NOMO-1 treated with DMSO at 0.1 percent for 48 hours (cell line): ENCODE measurements around the gene HACL1.
A peak's percentile ranks its signal among the peaks of the same experiment; 100 is the strongest.
"Not testable (repeated sequence)": the region's sequence is repeated elsewhere in the genome, so short reads cannot be mapped to it uniquely, and the experiment has no call there.

Experiments used
- DNase-seq: peaks from one replicate; lab custom pipeline; 2025; ENCODE audit not compliant: unreplicated experiment; lab: John Stamatoyannopoulos, UW

HACL1 gene

GRCh38 chr3:15630646-15631350 is 29.4 kb upstream of the HACL1 start:
- no peak for DNase-seq

- DNase-seq, result peak; percentile 86
Measured at GRCh38 chr3:15629860-15630597, 28.7 kb upstream of the HACL1 start.

- no peak for DNase-seq
Measured at GRCh38 chr3:15628967-15629366, 27.6 kb upstream of the HACL1 start.

GRCh38 chr3:15623535-15624440 is 22.4 kb upstream of the HACL1 start:
- DNase-seq, result no peak

GRCh38 chr3:15619659-15620464 is 18.5 kb upstream of the HACL1 start:
- DNase-seq, result not testable (repeated sequence)

- no peak for DNase-seq
Measured at GRCh38 chr3:15616053-15616452, 14.7 kb upstream of the HACL1 start.

GRCh38 chr3:15614958-15615357 is 13.6 kb upstream of the HACL1 start:
- no peak for DNase-seq

- DNase-seq, result no peak
Measured at GRCh38 chr3:15612001-15612400, 10.6 kb upstream of the HACL1 start.

GRCh38 chr3:15611018-15611417 is 9.6 kb upstream of the HACL1 start:
- no peak for DNase-seq

GRCh38 chr3:15610082-15610759 is 8.9 kb upstream of the HACL1 start:
- DNase-seq, result peak; percentile 4

- no peak for DNase-seq
Measured at GRCh38 chr3:15606434-15606891, 5.1 kb upstream of the HACL1 start.

- not testable (repeated sequence) for DNase-seq
Measured at GRCh38 chr3:15604584-15604983, 3.2 kb upstream of the HACL1 start.

GRCh38 chr3:15602816-15603215 is 1.4 kb upstream of the HACL1 start:
- DNase-seq, result not testable (repeated sequence)

- DNase-seq, result no peak
Measured at GRCh38 chr3:15602146-15602536, 772 bp upstream of the HACL1 start.

GRCh38 chr3:15601046-15601398 is 347 bp downstream of the HACL1 start:
- DNase-seq, result no peak

- DNase-seq, result no peak
Measured at GRCh38 chr3:15595955-15596354, 5.4 kb downstream of the HACL1 start.

- no peak for DNase-seq
Measured at GRCh38 chr3:15592968-15593367, 8.4 kb downstream of the HACL1 start.

GRCh38 chr3:15591928-15592327 is 9.4 kb downstream of the HACL1 start:
- DNase-seq, result no peak

- DNase-seq, result no peak
Measured at GRCh38 chr3:15591242-15591641, 10.1 kb downstream of the HACL1 start.
